ENCODE data around the gene CDC42BPB. TPM values are rescaled to one million over a fixed set of nuclear protein-coding genes. Genes with fewer than 3 reads are reported as not detected.
A peak's percentile ranks its signal among the peaks of the same experiment; 100 is the strongest.

Gene CDC42BPB
- polyA plus RNA-seq, 1 of the 3 experiments (the other 2 are of a cell fraction) = 61.6 TPM

DNA sequence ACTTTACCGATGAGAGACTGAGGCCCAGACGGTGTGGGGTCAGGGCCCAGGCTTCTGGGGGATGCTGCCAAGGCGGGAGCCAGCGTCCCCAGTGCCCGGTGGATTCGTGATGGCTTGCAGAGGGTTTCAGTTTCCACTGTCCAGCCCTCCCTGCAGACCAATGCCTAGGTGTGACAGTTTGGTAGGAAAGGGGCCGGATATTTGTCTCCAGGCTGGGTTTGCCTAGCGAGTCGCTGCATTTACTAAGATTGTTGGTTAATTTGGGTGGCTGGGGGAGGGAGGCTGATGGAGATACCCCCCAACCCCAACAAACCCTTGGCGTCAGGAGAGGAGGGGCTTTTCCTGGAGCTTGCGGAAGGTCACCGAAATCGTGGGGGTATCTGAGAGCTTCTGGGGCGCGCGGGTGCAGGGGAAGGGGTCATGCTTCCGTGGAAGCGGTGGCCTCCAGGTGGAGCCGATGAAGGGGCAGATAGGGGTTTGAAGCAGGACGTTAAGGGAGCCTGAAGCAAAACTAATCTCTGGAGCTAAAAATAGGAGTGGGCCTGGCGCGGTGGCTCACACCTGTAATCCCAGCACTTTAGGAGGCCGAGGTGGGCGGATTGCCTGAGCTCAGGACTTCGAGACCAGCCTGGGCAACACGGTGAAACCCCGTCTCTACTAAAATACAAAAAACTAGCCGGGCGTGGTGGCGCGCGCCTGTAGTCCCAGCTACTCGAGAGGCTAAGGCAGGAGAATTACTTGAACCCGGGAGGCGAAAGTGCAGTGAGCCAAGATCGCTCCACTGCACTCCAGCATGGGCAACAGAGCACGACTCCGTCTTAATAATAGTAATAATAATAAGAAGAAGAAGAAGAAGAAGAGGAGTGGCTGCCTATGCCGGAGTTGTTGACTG lies 1.1 kb upstream of the CDC42BPB start:
- H4K20me1 ChIP-seq (ENCODE audit: insufficient read depth) = peaks cover 29% of the 10 kb centered on the region
- H3K9me3 ChIP-seq = no peaks in the 10 kb centered on the region
- WGBS (ENCODE audit: low lambda C conversion rate) = 53% methylated on average over 31 of the region's 39 CpGs
- H3F3A ChIP-seq (replicated peaks; ENCODE audit: insufficient read depth) = peaks cover 7% of the 10 kb centered on the region
- H3K36me3 ChIP-seq (replicated peaks in 1 of 2; ENCODE audit: control insufficient read depth in 1 of 2, insufficient read depth in 2 of 2, low read length in 1 of 2) = peaks cover 5 to 13% of the 10 kb centered on the region in 2 experiments
- H3K4me2 ChIP-seq = peak overlapping the region; percentile 94
- H3K4me1 ChIP-seq (ENCODE audit: control insufficient read depth in 1 of 2, insufficient read depth in 2 of 2, low read depth in 1 of 2, low read length in 1 of 2) = peaks cover 23 to 26% of the 10 kb centered on the region in 2 experiments; a peak in 3 of 4 replicates
- H3K79me2 ChIP-seq (ENCODE audit: insufficient read depth) = peaks cover 57% of the 10 kb centered on the region
- peak overlapping the region; percentile 94; the same call in 1 of the 2 replicates for H2AFZ ChIP-seq (ENCODE audit: low read depth)
- TF ChIP-seq YY1 (IDR thresholded peaks at IDR 0.05; ENCODE audit: low read depth) = no peak
- peak; percentile 4; the same call in 1 of the 2 replicates for TF ChIP-seq SIN3A (IDR thresholded peaks at IDR 0.05; ENCODE audit: borderline replicate concordance, low read depth, low read length)
- ChIA-PET POLR2A (no interaction called here), CTCF (interaction anchor here (0.6 to 3.5 kb wide), 5 partner anchors 11 to 86 kb away, joined by 3 to 18 read pairs (median 3); no protein-coding TSS in a partner anchor)
- H3K9me2 ChIP-seq = no peaks in the 10 kb centered on the region
- H3K9ac ChIP-seq = peak overlapping the region; percentile 81
- peak overlapping the region; percentile 88 to 99 for H3K4me3 ChIP-seq (ENCODE audit: low read depth in 2 of 2, low read length in 1 of 2)
- peak; percentile 65 for DNase-seq
- H3K27ac ChIP-seq (ENCODE audit: low read depth in 2 of 2, low read length in 1 of 2) = peak overlapping the region; percentile 51 to 71; a peak in 3 of 4 replicates
- no peaks in the 10 kb centered on the region for H3K27me3 ChIP-seq (ENCODE audit: insufficient read depth)

- H3K4me3 ChIP-seq (ENCODE audit: low read depth in 2 of 2, low read length in 1 of 2) = peak overlapping the region; percentile 75 to 91
- 0% methylated on average over 9 of the region's 53 CpGs for WGBS (ENCODE audit: low lambda C conversion rate)
- H3K4me2 ChIP-seq = peak overlapping the region; percentile 89; the same call in 1 of the 2 replicates
- no peaks in the 10 kb centered on the region for H3K27me3 ChIP-seq (ENCODE audit: insufficient read depth)
- peak overlapping the region; percentile 75 to 89 for H3K27ac ChIP-seq (ENCODE audit: low read depth in 2 of 2, low read length in 1 of 2)
- CTCF ChIA-PET = interaction anchor here (0.9 to 3.5 kb wide), 16 partner anchors 9 to 362 kb away, joined by 3 to 18 read pairs (median 6); no protein-coding TSS in a partner anchor
- POLR2A ChIA-PET = no interaction called here
- no peaks in the 10 kb centered on the region for H3K9me3 ChIP-seq
- no peak overlapping the region for H2AFZ ChIP-seq (ENCODE audit: low read depth)
- H3F3A ChIP-seq (replicated peaks; ENCODE audit: insufficient read depth) = peaks cover 4% of the 10 kb centered on the region
- TF ChIP-seq NRF1 (IDR thresholded peaks at IDR 0.05; ENCODE audit: low read depth, low read length) (no peak), ELF1 (IDR thresholded peaks at IDR 0.05) (no peak), JUND (IDR thresholded peaks at IDR 0.05) (no peak), RCOR1 (IDR thresholded peaks at IDR 0.05; ENCODE audit: low read length) (no peak)
- H3K36me3 ChIP-seq (replicated peaks in 1 of 2; ENCODE audit: control insufficient read depth in 1 of 2, insufficient read depth in 2 of 2, low read length in 1 of 2) = peaks cover 5 to 13% of the 10 kb centered on the region in 2 experiments
- H3K4me1 ChIP-seq (ENCODE audit: control insufficient read depth in 1 of 2, insufficient read depth in 2 of 2, low read depth in 1 of 2, low read length in 1 of 2) = peaks cover 23 to 26% of the 10 kb centered on the region in 2 experiments; a peak in 3 of 4 replicates
- peak overlapping the region; percentile 74 for H3K9ac ChIP-seq
- peaks cover 43% of the 10 kb centered on the region for H4K20me1 ChIP-seq (ENCODE audit: insufficient read depth)
- no peaks in the 10 kb centered on the region for H3K9me2 ChIP-seq
- peaks cover 71% of the 10 kb centered on the region for H3K79me2 ChIP-seq (ENCODE audit: insufficient read depth)
- peak; percentile 43 for DNase-seq
Measured at GRCh38 chr14:103057028-103057371, 349 bp downstream of the CDC42BPB start.

GRCh38 chr14:103056322-103057027 lies 874 bp downstream of the CDC42BPB start:
- DNase-seq = peak; percentile 90
- peak overlapping the region; percentile 75 to 91 for H3K4me3 ChIP-seq (ENCODE audit: low read depth in 2 of 2, low read length in 1 of 2)
- TF ChIP-seq IRF3 (IDR thresholded peaks at IDR 0.05; ENCODE audit: low read depth, low read length) (no peak), SIN3A (IDR thresholded peaks at IDR 0.05; ENCODE audit: borderline replicate concordance, low read depth, low read length) (peak; percentile 76; the same call in 1 of the 2 replicates), MXI1 (IDR thresholded peaks at IDR 0.05; ENCODE audit: low read depth, low read length) (peak; percentile 52; the same call in 1 of the 2 replicates), FOXM1 (IDR thresholded peaks at IDR 0.05; ENCODE audit: low read depth) (no peak)
- TF ChIP-seq, protein P1, sequence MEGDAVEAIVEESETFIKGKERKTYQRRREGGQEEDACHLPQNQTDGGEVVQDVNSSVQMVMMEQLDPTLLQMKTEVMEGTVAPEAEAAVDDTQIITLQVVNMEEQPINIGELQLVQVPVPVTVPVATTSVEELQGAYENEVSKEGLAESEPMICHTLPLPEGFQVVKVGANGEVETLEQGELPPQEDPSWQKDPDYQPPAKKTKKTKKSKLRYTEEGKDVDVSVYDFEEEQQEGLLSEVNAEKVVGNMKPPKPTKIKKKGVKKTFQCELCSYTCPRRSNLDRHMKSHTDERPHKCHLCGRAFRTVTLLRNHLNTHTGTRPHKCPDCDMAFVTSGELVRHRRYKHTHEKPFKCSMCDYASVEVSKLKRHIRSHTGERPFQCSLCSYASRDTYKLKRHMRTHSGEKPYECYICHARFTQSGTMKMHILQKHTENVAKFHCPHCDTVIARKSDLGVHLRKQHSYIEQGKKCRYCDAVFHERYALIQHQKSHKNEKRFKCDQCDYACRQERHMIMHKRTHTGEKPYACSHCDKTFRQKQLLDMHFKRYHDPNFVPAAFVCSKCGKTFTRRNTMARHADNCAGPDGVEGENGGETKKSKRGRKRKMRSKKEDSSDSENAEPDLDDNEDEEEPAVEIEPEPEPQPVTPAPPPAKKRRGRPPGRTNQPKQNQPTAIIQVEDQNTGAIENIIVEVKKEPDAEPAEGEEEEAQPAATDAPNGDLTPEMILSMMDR (IDR thresholded peaks at IDR 0.05) = peak; percentile 71
- TF ChIP-seq, protein P2, sequence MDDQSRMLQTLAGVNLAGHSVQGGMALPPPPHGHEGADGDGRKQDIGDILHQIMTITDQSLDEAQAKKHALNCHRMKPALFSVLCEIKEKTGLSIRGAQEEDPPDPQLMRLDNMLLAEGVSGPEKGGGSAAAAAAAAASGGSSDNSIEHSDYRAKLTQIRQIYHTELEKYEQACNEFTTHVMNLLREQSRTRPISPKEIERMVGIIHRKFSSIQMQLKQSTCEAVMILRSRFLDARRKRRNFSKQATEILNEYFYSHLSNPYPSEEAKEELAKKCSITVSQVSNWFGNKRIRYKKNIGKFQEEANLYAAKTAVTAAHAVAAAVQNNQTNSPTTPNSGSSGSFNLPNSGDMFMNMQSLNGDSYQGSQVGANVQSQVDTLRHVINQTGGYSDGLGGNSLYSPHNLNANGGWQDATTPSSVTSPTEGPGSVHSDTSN (IDR thresholded peaks at IDR 0.05) = no peak
- POLR2A ChIA-PET = no interaction called here
- H3K36me3 ChIP-seq (replicated peaks in 1 of 2; ENCODE audit: control insufficient read depth in 1 of 2, insufficient read depth in 2 of 2, low read length in 1 of 2) = peaks cover 5 to 13% of the 10 kb centered on the region in 2 experiments
- H3K9ac ChIP-seq = peak overlapping the region; percentile 74
- H3K4me1 ChIP-seq (ENCODE audit: control insufficient read depth in 1 of 2, insufficient read depth in 2 of 2, low read depth in 1 of 2, low read length in 1 of 2) = peaks cover 23 to 26% of the 10 kb centered on the region in 2 experiments; a peak in 3 of 4 replicates
- no peak overlapping the region for H2AFZ ChIP-seq (ENCODE audit: low read depth)
- peaks cover 48% of the 10 kb centered on the region for H4K20me1 ChIP-seq (ENCODE audit: insufficient read depth)
- peak overlapping the region; percentile 75 to 89 for H3K27ac ChIP-seq (ENCODE audit: low read depth in 2 of 2, low read length in 1 of 2)
- H3K9me2 ChIP-seq = no peaks in the 10 kb centered on the region
- CTCF ChIA-PET = interaction anchor here (0.5 to 3.5 kb wide), 23 partner anchors 9 to 401 kb away, joined by 3 to 18 read pairs (median 4); no protein-coding TSS in a partner anchor
- 1% methylated on average over 32 of the region's 50 CpGs for WGBS (ENCODE audit: low lambda C conversion rate)
- H3K9me3 ChIP-seq = no peaks in the 10 kb centered on the region
- peak overlapping the region; percentile 89 for H3K4me2 ChIP-seq
- peaks cover 4% of the 10 kb centered on the region for H3F3A ChIP-seq (replicated peaks; ENCODE audit: insufficient read depth)
- no peaks in the 10 kb centered on the region for H3K27me3 ChIP-seq (ENCODE audit: insufficient read depth)
- H3K79me2 ChIP-seq (ENCODE audit: insufficient read depth) = peaks cover 76% of the 10 kb centered on the region
